A549 (cell line): ENCODE data around the gene KLC3. TPM values are rescaled to one million over a fixed set of nuclear protein-coding genes. Genes with fewer than 3 reads are reported as not detected.

Source experiments
- ATAC-seq, 2 experiments: fragments of 200-7000 bp in 1 of 2; fragments of >200 bp in 1 of 2; cut with Nextera tagmentation in 1 of 2; cut with Tn5 transposase in 1 of 2; 3 replicates each; pipeline versions ENCODE4 v1.8.0 to v1.9.1; 2018 to 2020; ENCODE audit warnings: mild to moderate bottlenecking in 1 of 2, moderate library complexity in 1 of 2
- CTCF ChIA-PET: fragments of 300-600 bp; sonication (Branson Sonifier 250); formaldehyde crosslinking; extraction: SDS; loops from one replicate; lab custom pipeline; 2021; ENCODE audit warnings: antibody characterized with exemption, inconsistent platforms; lab: Yijun Ruan, JAX
- POLR2A ChIA-PET: fragments of 350-600 bp; formaldehyde crosslinking; extraction: SDS; loops from one replicate; lab custom pipeline; 2021; ENCODE audit warnings: antibody characterized with exemption, inconsistent platforms; lab: Yijun Ruan, JAX
- DNase-seq, 2 experiments: peaks; one replicate each; pipeline versions ENCODE4 v3.0.0 to v3.0.0-alpha.2; 2011 to 2016; ENCODE audit warnings: low read depth in 1 of 2, low spot score in 1 of 2
- FAIRE-seq: peaks from 2 replicates; lab custom pipeline; 2011; peaks lifted over from hg19 to GRCh38; lab: Jason Lieb, UNC
- H3K27ac ChIP-seq, 2 experiments: fragments of >200 bp; sonication (Bioruptor Twin); formaldehyde crosslinking; 3 replicates each; pipeline ENCODE4 v1.5.1; 2016 to 2017
- H3K4me1 ChIP-seq: fragments of >200 bp; sonication (Bioruptor Twin); formaldehyde crosslinking; 3 replicates; pipeline ENCODE4 v1.6.1; 2016
- H3K4me2 ChIP-seq: fragments of >200 bp; sonication (Bioruptor Twin); formaldehyde crosslinking; 3 replicates; pipeline ENCODE4 v1.6.1; 2016
- H3K4me3 ChIP-seq: fragments of >200 bp; sonication (Bioruptor Twin); formaldehyde crosslinking; 3 replicates; pipeline ENCODE4 v1.5.1; 2016
- H3K9me3 ChIP-seq: fragments of >200 bp; sonication (Bioruptor Twin); formaldehyde crosslinking; 3 replicates; pipeline ENCODE4 v1.6.1; 2016
- BHLHE40 ChIP-seq: IDR thresholded peaks from 2 replicates; pipeline ENCODE4 v1.6.1; 2012; ENCODE audit warnings: low read depth, low read length, inconsistent platforms
- CTCF ChIP-seq: fragments of >200 bp; sonication (Bioruptor Twin); formaldehyde crosslinking; IDR thresholded peaks from 3 replicates; pipeline ENCODE4 v1.5.1; 2016
- EHMT2 ChIP-seq: fragments of 200-600 bp; sonication (generic); IDR thresholded peaks from 2 replicates; pipeline ENCODE4 v1.6.1; 2016; ENCODE audit warnings: antibody characterized with exemption, low read depth, mild to moderate bottlenecking, moderate library complexity
- FOSB ChIP-seq: fragments of 250-450 bp; sonication (Bioruptor Pico); IDR thresholded peaks from 2 replicates; pipeline ENCODE4 v1.5.0; 2020; ENCODE audit warnings: mild to moderate bottlenecking, moderate library complexity
- HES2 ChIP-seq: fragments of >200 bp; sonication (Bioruptor Twin); formaldehyde crosslinking; IDR thresholded peaks from 2 replicates; pipeline ENCODE4 v1.6.1; 2016
- HOXA7 ChIP-seq: fragments of 250-450 bp; sonication (Bioruptor Pico); IDR thresholded peaks from 2 replicates; pipeline ENCODE4 v1.5.0; 2020; ENCODE audit warnings: mild to moderate bottlenecking, moderate library complexity
- HOXB13 ChIP-seq: fragments of 250-450 bp; sonication (Bioruptor Pico); IDR thresholded peaks from 2 replicates; pipeline ENCODE4 v1.5.0; 2020; ENCODE audit warnings: low read depth, mild to moderate bottlenecking, moderate library complexity
- JUN ChIP-seq, 2 experiments: fragments of >200 bp; sonication (Bioruptor Twin); formaldehyde crosslinking; IDR thresholded peaks; 2 replicates in 1 of 2; 3 replicates in 1 of 2; pipeline ENCODE4 v1.6.1; 2016 to 2017
- JUNB ChIP-seq: fragments of >200 bp; sonication (Bioruptor Twin); formaldehyde crosslinking; IDR thresholded peaks from 2 replicates; pipeline ENCODE4 v1.6.1; 2016
- MAFK ChIP-seq: fragments of 450-650 bp; IDR thresholded peaks from 2 replicates; pipeline ENCODE4 v1.6.1; 2014; ENCODE audit not compliant: partially characterized antibody
- MAX ChIP-seq: IDR thresholded peaks from 2 replicates; pipeline ENCODE4 v1.6.1; 2012
- MAZ ChIP-seq: fragments of 150-350 bp; IDR thresholded peaks from 2 replicates; pipeline ENCODE4 v1.6.1; 2014; ENCODE audit warnings: antibody characterized with exemption, low read depth, low read length, borderline replicate concordance
- MYC ChIP-seq: IDR thresholded peaks from 2 replicates; pipeline ENCODE4 v1.6.1; 2012; ENCODE audit warnings: mild to moderate bottlenecking, inconsistent platforms, low read length, improper control_type of control experiment, borderline replicate concordance
- REST ChIP-seq: fragments of 200-600 bp; sonication (generic); IDR thresholded peaks from 2 replicates; pipeline ENCODE4 v1.6.1; 2016; ENCODE audit warnings: antibody characterized with exemption, mild to moderate bottlenecking, moderate library complexity
- SREBF2 ChIP-seq: fragments of 450-650 bp; IDR thresholded peaks from 2 replicates; pipeline ENCODE4 v1.6.1; 2014; ENCODE audit warnings: mild to moderate bottlenecking, moderate library complexity
- TP53 ChIP-seq: fragments of 250-450 bp; sonication (Bioruptor Pico); IDR thresholded peaks from 2 replicates; pipeline ENCODE4 v1.5.0; 2021; ENCODE audit warnings: mild to moderate bottlenecking, moderate library complexity
- ZC3H11A ChIP-seq: fragments of 450-650 bp; IDR thresholded peaks from 2 replicates; pipeline ENCODE4 v1.6.1; 2014; ENCODE audit warnings: antibody characterized with exemption, mild to moderate bottlenecking
- ZFP36 ChIP-seq: fragments of 450-650 bp; IDR thresholded peaks from 2 replicates; pipeline ENCODE4 v1.6.1; 2014; ENCODE audit warnings: borderline replicate concordance; ENCODE audit not compliant: partially characterized antibody
- ZNF302 ChIP-seq: fragments of 250-450 bp; sonication (Bioruptor Pico); IDR thresholded peaks from 2 replicates; pipeline ENCODE4 v1.9.0; 2021; ENCODE audit warnings: inconsistent platforms, mild to moderate bottlenecking, moderate library complexity
- ZSCAN20 ChIP-seq: fragments of 250-450 bp; sonication (Bioruptor Pico); IDR thresholded peaks from 2 replicates; pipeline ENCODE4 v1.8.0; 2022; ENCODE audit warnings: mild to moderate bottlenecking, moderate library complexity
- whole genome bisulfite sequencing: methylation state at CpG from one replicate; pipeline ENCODE4 v1.1.6; 2017; ENCODE audit errors: missing lambda C conversion rate; 5-methylcytosine and 5-hydroxymethylcytosine counted together
- polyA plus RNA-seq, 4 experiments: library from polyadenylated mRNA; depleted of rRNA in 3 of 4; stranded (reverse); fragments of >200 nt; fragmentation: RNase III in 1 of 4; extraction: RNeasy Plus Mini Kit Qiagen cat#74134 plus additional on column Dnase treatment in 1 of 4; gene quantifications; 2 replicates in 3 of 4; 3 replicates in 1 of 4; pipeline ENCODE4 v1.2.3, GENCODE V29; 2011 to 2017
- TF ChIP-seq, protein P1 (sequence below): IDR thresholded peaks from 2 replicates; pipeline ENCODE4 v1.6.1; 2012; ENCODE audit warnings: low read depth, borderline replicate concordance
- TF ChIP-seq, protein P2 (sequence below): fragments of 250-450 bp; sonication (Bioruptor Pico); IDR thresholded peaks from 2 replicates; pipeline ENCODE4 v1.5.0; 2020; ENCODE audit warnings: low read depth, mild to moderate bottlenecking, moderate library complexity

KLC3 gene
- polyA plus RNA-seq, 2 of the 4 experiments (the other 2 are of a cell fraction), result 0.26 to 0.49 TPM

- POLR2A ChIA-PET, result no interaction called here
- H3K27ac ChIP-seq, result no peak overlapping the region
- H3K4me3 ChIP-seq, result no peak overlapping the region
- CTCF ChIA-PET, result no interaction called here
- no peaks in the 10 kb centered on the region for H3K9me3 ChIP-seq
- FAIRE-seq, result no peak
- DNase-seq, result no peak
- no peak for ATAC-seq
- no peak overlapping the region for H3K4me2 ChIP-seq
- TF ChIP-seq MAX (no peak), JUN (IDR thresholded peaks at IDR 0.05) (no peak), TP53 (CRISPR knock-in tag) (no peak), HOXA7 (CRISPR knock-in tag) (no peak)
- 63% methylated on average over 5 of the region's 5 CpGs for WGBS
- no peaks in the 10 kb centered on the region for H3K4me1 ChIP-seq
Measured at GRCh38 chr19:45305421-45305820, 35.1 kb upstream of the KLC3 start.

DNA sequence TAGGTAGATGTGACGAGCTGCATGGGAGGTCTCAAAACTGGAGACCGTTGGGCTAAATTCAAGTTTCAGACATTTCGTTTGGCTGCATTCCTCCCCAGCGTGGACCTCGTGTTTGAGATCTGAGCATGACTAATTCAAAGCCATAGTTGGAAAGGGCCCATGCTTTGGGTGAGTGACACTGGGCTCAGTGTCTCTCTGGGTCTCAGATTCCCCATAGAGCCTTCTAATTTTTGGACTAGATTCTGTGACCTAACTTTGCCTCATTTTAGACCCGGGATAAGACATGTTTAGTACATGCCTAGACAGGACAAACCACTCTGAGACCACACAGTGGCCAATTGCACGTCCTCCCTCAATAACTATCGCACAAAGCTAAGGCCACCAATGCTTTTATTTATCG is 34.5 kb upstream of the KLC3 start:
- no peak for FAIRE-seq
- 55% methylated on average over 9 of the region's 9 CpGs for WGBS
- TF ChIP-seq JUNB (no peak), SREBF2 (no peak), ZC3H11A (no peak), MAX (no peak), EHMT2 (no peak), MAFK (no peak), JUN (IDR thresholded peaks at IDR 0.05) (no peak), MAZ (no peak), MYC (no peak), ZNF302 (CRISPR knock-in tag) (no peak)

GRCh38 chr19:45306518-45307027 is 34.0 kb upstream of the KLC3 start:
- Histone ChIP-seq H3K9me3 (no peaks in the 10 kb centered on the region), H3K4me3 (no peak overlapping the region), H3K4me1 (no peaks in the 10 kb centered on the region), H3K4me2 (no peak overlapping the region), H3K27ac (no peak overlapping the region)
- POLR2A ChIA-PET, result no interaction called here
- FAIRE-seq, result no peak
- TF ChIP-seq ZFP36 (no peak), HOXB13 (no peak), CTCF (no peak), TP53 (CRISPR knock-in tag) (no peak), HES2 (no peak), BHLHE40 (no peak), MAZ (no peak), FOSB (no peak), REST (no peak), ZSCAN20 (CRISPR knock-in tag) (no peak)
- TF ChIP-seq, protein P1, sequence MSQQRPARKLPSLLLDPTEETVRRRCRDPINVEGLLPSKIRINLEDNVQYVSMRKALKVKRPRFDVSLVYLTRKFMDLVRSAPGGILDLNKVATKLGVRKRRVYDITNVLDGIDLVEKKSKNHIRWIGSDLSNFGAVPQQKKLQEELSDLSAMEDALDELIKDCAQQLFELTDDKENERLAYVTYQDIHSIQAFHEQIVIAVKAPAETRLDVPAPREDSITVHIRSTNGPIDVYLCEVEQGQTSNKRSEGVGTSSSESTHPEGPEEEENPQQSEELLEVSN, result no peak
- TF ChIP-seq, protein P2, sequence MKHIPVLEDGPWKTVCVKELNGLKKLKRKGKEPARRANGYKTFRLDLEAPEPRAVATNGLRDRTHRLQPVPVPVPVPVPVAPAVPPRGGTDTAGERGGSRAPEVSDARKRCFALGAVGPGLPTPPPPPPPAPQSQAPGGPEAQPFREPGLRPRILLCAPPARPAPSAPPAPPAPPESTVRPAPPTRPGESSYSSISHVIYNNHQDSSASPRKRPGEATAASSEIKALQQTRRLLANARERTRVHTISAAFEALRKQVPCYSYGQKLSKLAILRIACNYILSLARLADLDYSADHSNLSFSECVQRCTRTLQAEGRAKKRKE (CRISPR knock-in tag), result no peak
- 89% methylated on average over 18 of the region's 18 CpGs for WGBS
- no peak for DNase-seq
- CTCF ChIA-PET, result interaction anchor here (0.6 kb wide), 1 partner anchor 13 kb away, joined by 3 read pairs; no protein-coding TSS in a partner anchor
- ATAC-seq, result no peak

More for the DNA sequence above, 34.5 kb upstream of the KLC3 start:
- no peak overlapping the region for H3K4me3 ChIP-seq
- H3K9me3 ChIP-seq, result no peaks in the 10 kb centered on the region
- H3K4me2 ChIP-seq, result no peak overlapping the region
- ChIA-PET CTCF (no interaction called here), POLR2A (no interaction called here)
- no peak for DNase-seq
- H3K27ac ChIP-seq, result no peak overlapping the region
- H3K4me1 ChIP-seq, result no peaks in the 10 kb centered on the region
- ATAC-seq, result no peak
